Activated CD8-positive, alpha-beta T cell treated with anti-CD3 and anti-CD28 coated beads for 36 hours (primary cell): Measurements from ENCODE around the gene MAP2K5. TPM values are rescaled to one million over a fixed set of nuclear protein-coding genes. Genes with fewer than 3 reads are reported as not detected.

Source experiments
- ATAC-seq: fragments of 200-7000 bp; cut with Tn5 transposase; one replicate; pipeline ENCODE4 v1.10.0; 2021; ENCODE audit warnings: mild to moderate bottlenecking, moderate library complexity
- CTCF ChIA-PET: fragments of 350-600 bp; sonication (Branson Sonifier 250); formaldehyde crosslinking; loops from one replicate; lab custom pipeline; 2021; ENCODE audit warnings: antibody characterized with exemption; lab: Charles Lee
- POLR2A ChIA-PET: fragments of 350-600 bp; sonication (Branson Sonifier 250); formaldehyde crosslinking; loops from one replicate; lab custom pipeline; 2021; ENCODE audit warnings: antibody characterized with exemption; lab: Charles Lee
- DNase-seq: peaks from one replicate; pipeline ENCODE4 v3.0.0-alpha.2; 2020
- H3K27ac Mint-ChIP-seq: one replicate; pipeline ENCODE4 v1.8.0; 2021; ENCODE audit warnings: mild to moderate bottlenecking, mixed read lengths
- H3K27me3 Mint-ChIP-seq: one replicate; pipeline ENCODE4 v1.8.0; 2021; ENCODE audit warnings: mixed read lengths
- H3K36me3 Mint-ChIP-seq: one replicate; pipeline ENCODE4 v1.8.0; 2021; ENCODE audit warnings: low read depth, mixed read lengths
- H3K4me1 Mint-ChIP-seq: one replicate; pipeline ENCODE4 v1.8.0; 2021; ENCODE audit warnings: low read depth, mixed read lengths
- H3K4me3 Mint-ChIP-seq: one replicate; pipeline ENCODE4 v1.8.0; 2021; ENCODE audit warnings: mild to moderate bottlenecking, moderate library complexity, mixed read lengths
- H3K9me3 Mint-ChIP-seq: one replicate; pipeline ENCODE4 v1.8.0; 2021; ENCODE audit warnings: mixed read lengths
- intact Hi-C: fragments of 100-400 bp; cut with micrococcal nuclease; formaldehyde crosslinking; loops from one replicate; pipeline ENCODE4 v1.10.0; 2022
- total RNA-seq, 2 experiments: library from RNA; stranded (reverse); gene quantifications; one replicate each; pipeline ENCODE4 v1.2.3, GENCODE V29; 2021
- TF ChIP-seq, protein P1 (sequence below): fragments of 200-600 bp; IDR thresholded peaks from one replicate; pipeline ENCODE4 v1.8.0; 2022; ENCODE audit warnings: antibody characterized with exemption, mild to moderate bottlenecking

Gene MAP2K5
- total RNA-seq, 2 experiments from 2014 or later: 19.0 to 21.1 TPM

DNA sequence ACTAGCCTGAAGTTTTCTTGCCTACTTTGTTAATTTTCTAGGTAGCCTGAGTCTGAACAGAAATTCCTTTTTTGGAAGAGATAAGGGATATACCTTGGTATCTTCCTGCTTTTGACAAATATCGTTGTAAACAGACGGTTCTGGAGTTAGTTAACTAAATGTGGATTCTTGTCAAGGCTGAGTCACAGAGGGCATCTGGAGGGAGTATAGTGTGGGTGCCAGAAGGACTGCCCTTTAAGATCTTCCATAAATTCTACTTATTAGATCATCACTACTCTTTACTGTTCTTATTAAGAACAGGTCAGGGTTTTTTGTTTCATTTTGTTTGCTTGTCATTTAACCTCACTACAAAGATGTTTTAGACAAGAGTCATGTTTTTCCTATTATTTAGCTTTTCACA, 157.5 kb downstream of the MAP2K5 start:
- no peak for ATAC-seq
- intact Hi-C loops: no loop called here
- no peaks in the 10 kb centered on the region for H3K9me3 Mint-ChIP-seq
- DNase-seq: no peak
- TF ChIP-seq, protein P1, sequence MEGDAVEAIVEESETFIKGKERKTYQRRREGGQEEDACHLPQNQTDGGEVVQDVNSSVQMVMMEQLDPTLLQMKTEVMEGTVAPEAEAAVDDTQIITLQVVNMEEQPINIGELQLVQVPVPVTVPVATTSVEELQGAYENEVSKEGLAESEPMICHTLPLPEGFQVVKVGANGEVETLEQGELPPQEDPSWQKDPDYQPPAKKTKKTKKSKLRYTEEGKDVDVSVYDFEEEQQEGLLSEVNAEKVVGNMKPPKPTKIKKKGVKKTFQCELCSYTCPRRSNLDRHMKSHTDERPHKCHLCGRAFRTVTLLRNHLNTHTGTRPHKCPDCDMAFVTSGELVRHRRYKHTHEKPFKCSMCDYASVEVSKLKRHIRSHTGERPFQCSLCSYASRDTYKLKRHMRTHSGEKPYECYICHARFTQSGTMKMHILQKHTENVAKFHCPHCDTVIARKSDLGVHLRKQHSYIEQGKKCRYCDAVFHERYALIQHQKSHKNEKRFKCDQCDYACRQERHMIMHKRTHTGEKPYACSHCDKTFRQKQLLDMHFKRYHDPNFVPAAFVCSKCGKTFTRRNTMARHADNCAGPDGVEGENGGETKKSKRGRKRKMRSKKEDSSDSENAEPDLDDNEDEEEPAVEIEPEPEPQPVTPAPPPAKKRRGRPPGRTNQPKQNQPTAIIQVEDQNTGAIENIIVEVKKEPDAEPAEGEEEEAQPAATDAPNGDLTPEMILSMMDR: no peak
- H3K36me3 Mint-ChIP-seq: peaks cover 15% of the 10 kb centered on the region
- no peaks in the 10 kb centered on the region for H3K27me3 Mint-ChIP-seq
- CTCF ChIA-PET: no interaction called here
- no peaks in the 10 kb centered on the region for H3K4me1 Mint-ChIP-seq
- H3K4me3 Mint-ChIP-seq: no peak overlapping the region
- POLR2A ChIA-PET: no interaction called here
- H3K27ac Mint-ChIP-seq: no peak overlapping the region

- ATAC-seq (no peak), DNase-seq (no peak)
- H3K36me3 Mint-ChIP-seq: peaks cover 18% of the 10 kb centered on the region
- no peak overlapping the region for H3K27ac Mint-ChIP-seq
- CTCF ChIA-PET: no interaction called here
- POLR2A ChIA-PET: no interaction called here
- H3K4me3 Mint-ChIP-seq: no peak overlapping the region
- H3K4me1 Mint-ChIP-seq: no peaks in the 10 kb centered on the region
- intact Hi-C loops: no loop called here
- H3K9me3 Mint-ChIP-seq: no peaks in the 10 kb centered on the region
- TF ChIP-seq, protein P1: no peak
- H3K27me3 Mint-ChIP-seq: no peaks in the 10 kb centered on the region
Measured at GRCh38 chr15:67701669-67702068, 159.2 kb downstream of the MAP2K5 start.

- Mint-ChIP-seq H3K27ac (no peak overlapping the region), H3K4me1 (peaks cover 6% of the 10 kb centered on the region), H3K36me3 (peaks cover 18% of the 10 kb centered on the region), H3K4me3 (no peak overlapping the region), H3K9me3 (no peaks in the 10 kb centered on the region), H3K27me3 (no peaks in the 10 kb centered on the region)
- POLR2A ChIA-PET: no interaction called here
- TF ChIP-seq, protein P1: no peak
- CTCF ChIA-PET: no interaction called here
- intact Hi-C loops: no loop called here
- ATAC-seq (no peak), DNase-seq (no peak)
Measured at GRCh38 chr15:67707520-67708283, 165.2 kb downstream of the MAP2K5 start.

DNA sequence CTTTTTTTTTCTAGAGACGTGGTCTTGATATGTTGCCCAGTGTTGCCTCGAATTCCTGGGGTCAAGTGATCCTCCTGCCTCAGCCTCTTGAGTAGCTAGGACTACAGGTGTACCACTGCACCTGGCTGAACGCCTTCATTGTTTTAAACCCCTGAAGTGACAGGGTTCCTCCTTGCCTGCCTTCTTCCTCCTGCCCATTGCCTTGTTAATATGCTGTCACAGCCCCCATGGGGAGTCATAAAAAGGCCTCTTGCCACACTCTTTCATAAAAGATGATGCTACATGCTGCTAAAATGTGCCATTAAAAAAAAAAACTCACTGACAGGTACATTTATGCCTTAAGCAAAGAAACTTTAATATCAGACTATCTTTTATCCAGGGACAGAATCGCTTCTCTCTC, 166.0 kb downstream of the MAP2K5 start:
- ATAC-seq (no peak), DNase-seq (no peak)
- ChIA-PET CTCF (no interaction called here), POLR2A (no interaction called here)
- peaks cover 6% of the 10 kb centered on the region for H3K4me1 Mint-ChIP-seq
- intact Hi-C loops: no loop called here
- H3K9me3 Mint-ChIP-seq: no peaks in the 10 kb centered on the region
- no peaks in the 10 kb centered on the region for H3K27me3 Mint-ChIP-seq
- no peak overlapping the region for H3K4me3 Mint-ChIP-seq
- H3K36me3 Mint-ChIP-seq: peaks cover 16% of the 10 kb centered on the region
- no peak overlapping the region for H3K27ac Mint-ChIP-seq
- TF ChIP-seq, protein P1: no peak

- TF ChIP-seq, protein P1: no peak
- ChIA-PET POLR2A (no interaction called here), CTCF (no interaction called here)
- ATAC-seq (no peak), DNase-seq (no peak)
- H3K27me3 Mint-ChIP-seq: no peaks in the 10 kb centered on the region
- H3K9me3 Mint-ChIP-seq: no peaks in the 10 kb centered on the region
- no peak overlapping the region for H3K27ac Mint-ChIP-seq
- intact Hi-C loops: no loop called here
- no peak overlapping the region for H3K4me3 Mint-ChIP-seq
- H3K4me1 Mint-ChIP-seq: peaks cover 2% of the 10 kb centered on the region
- peaks cover 8% of the 10 kb centered on the region for H3K36me3 Mint-ChIP-seq
Measured at GRCh38 chr15:67715170-67715569, 172.7 kb downstream of the MAP2K5 start.
